ENCODE measurements around the gene TAGLN3. TPM values are rescaled to one million over a fixed set of nuclear protein-coding genes. Genes with fewer than 3 reads are reported as not detected.

Gene TAGLN3
- 2.3 TPM for polyA plus RNA-seq (ENCODE audit: insufficient read length)
- long read RNA-seq, donor 1, partial matches to known transcripts: 0 of 2 reads
- long read RNA-seq, donor 1, other reads (novel, unspliced or antisense): 0 of 2 reads
- long read RNA-seq, donor 2, partial matches to known transcripts: 0 of 3 reads
- long read RNA-seq, donor 2, other reads (novel, unspliced or antisense): 0 of 3 reads
- long read RNA-seq, donor 3, partial matches to known transcripts: 0 of 2 reads
- long read RNA-seq, donor 3, other reads (novel, unspliced or antisense): 0 of 2 reads
- long read RNA-seq, donor 4: 0 reads
- long read RNA-seq, donor 5, partial matches to known transcripts: 0 of 1 reads
- long read RNA-seq, donor 5, other reads (novel, unspliced or antisense): 0 of 1 reads
- long read RNA-seq, donor 6, partial matches to known transcripts: 0 of 2 reads
- long read RNA-seq, donor 6, other reads (novel, unspliced or antisense): 0 of 2 reads
- long read RNA-seq, donor 7: 0 reads
- long read RNA-seq, donor 8: 0 reads

DNA sequence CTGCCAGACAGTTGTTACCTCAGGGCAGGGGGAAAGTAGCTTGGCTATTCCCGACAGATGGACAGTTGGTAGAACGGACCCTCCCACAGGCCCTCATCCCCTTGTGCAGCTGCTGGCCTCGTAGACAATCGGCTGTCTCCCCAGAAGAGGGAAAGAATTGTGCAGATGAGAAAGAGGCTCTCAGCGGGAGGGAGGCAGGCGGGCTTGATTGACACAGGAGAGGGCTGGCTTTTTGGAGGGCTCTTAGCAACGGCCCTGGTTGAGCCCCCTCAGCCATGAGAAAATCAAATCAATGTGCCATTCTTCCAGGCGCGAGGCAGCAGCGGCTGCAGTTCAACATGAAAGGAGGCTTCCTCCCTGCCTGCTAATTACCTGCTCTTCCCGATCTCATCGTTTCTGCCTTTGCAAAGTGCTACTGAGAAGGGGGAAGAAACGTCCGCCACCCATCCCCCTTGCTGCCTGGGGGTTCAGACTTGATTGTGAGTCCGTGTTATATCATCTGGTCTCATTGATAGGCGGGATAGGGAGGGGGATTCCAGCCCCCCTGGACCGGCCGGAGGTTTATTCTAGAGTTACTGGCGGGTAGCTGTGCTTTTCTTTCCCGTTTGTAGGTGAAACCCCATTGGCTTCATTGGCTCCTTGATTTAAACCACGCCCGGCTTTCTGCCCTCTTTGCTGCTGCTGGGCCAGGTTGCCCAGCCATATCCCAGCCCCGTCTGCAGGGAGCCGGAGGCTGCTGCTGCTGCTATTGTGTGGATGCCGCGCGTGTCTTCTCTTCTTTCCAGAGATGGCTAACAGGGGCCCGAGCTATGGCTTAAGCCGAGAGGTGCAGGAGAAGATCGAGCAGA, at the start of gene TAGLN3:
Gene TAGLN3, plus strand, starts transcription at position 287 of the 848 bp plus-strand sequence. Its CDS starts 501 bp downstream, at position 788.
- no peak for DNase-seq

DNA sequence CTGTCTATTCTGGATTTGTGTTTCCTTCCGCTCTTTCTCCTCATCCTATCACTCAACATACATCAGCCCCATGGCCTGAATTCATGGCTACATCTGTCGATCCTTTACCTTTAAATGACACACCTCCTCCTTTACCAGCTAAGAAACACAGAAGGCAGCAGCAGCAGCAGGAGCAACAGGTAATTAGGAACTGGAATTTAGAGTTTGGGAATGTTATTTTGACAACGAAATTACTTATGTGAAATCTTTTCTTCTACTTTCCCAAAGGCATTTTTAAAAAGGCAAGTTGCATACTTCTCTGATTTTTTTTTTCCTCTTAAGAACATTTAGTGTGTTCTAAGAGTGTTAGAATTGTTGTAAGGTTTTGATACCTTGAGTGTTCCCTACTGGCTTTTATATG, 49.0 kb upstream of the TAGLN3 start:
- no peak for DNase-seq

DNA sequence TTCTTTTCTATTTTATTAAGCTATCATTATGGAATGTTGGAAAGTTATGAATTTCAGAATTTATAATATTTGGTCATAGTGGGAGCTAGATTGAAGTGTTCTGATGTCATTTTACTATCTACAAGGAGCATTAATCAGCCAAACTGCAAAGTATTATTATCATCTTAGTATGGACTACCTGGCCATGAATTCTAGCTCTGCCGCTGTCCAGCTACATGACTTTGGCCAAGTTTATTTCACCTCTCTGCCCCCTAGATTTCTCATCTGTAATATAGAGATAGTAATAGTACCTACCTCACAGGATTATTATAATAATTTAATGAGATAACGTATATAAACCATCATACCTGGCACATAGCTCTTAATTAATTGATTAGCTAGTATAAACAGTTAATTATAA, 47.7 kb upstream of the TAGLN3 start:
- DNase-seq: no peak

DNA sequence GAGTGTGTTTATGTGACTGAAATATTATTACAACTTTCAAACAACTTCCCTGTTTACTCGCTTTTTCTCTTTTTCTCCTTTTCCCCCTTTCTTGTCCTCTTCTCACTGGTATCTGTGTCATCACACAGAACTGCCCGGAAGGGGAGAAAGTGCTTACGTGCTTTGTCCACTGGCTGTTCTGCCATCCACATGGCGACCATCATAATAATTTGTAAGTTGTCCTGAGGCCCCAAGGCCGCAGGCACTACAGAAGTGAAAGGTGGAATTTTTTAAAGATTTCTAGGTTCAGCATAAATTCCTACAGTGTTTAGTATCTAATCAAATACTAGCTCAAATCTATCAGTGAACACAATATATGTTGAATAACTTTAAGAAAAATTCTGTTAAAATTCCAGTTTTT, 46.6 kb upstream of the TAGLN3 start:
- no peak for DNase-seq

DNA sequence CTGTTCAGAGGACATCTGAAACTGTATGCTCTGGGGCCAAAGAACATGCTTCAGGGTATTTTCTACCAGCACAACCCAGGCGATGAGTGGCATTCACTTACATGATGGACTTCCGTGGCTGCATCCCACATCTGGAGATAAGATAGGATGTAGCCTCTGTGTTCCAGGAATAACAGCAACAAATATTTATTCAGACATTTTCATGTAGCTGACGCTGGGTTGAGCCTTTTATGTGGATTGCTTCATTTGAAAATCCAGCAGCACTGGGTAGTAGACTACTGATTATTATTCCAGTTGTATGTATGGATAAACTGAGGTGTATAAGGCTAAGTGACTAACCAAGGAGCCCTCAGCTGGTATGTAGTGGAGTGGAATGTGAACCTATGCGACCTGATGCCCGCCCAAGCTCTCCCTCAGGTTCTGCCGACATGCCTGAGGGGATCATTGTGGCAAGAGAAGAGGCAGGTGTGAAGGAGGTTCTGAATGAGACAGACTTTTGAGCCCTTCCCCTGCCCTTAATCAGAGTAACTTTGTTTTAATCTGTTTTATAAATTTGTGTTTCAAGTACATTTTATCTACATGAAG, 45.8 kb upstream of the TAGLN3 start:
- no peak for DNase-seq

DNA sequence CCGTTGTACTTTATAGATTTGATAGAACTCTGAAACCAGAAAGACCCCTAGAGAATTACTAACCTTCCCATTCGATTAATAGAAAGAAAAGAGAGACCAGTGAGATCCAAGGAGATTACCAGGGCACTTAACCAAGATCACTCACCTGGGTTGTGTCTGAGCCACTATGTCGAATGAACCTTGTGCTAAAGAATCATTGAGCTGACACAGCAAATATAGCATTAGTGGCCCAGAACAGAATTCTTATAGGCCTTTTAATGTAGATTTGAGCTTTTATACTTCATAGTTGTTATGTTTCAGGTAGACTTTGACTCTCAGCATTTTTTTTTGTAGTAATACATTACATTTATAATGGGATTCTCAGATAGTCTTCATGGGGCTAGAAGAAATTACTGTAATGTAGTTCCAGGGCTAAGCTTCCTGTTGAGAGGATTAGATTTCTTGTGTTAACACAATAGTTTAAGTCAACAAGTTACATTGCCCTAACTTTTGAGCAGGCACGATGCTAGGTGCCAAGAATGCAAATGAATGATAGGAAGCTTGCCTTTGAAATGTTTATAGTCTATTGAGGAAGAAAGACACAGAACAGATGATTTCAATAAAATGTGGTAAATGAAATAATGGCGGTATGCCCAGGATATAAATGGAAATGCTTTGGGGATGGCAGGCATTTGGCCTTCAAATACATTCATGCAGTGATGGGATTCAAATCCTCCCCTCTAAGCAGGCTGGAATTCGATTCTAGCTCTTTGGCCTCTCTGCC, 44.3 kb upstream of the TAGLN3 start:
- DNase-seq: no peak

DNA sequence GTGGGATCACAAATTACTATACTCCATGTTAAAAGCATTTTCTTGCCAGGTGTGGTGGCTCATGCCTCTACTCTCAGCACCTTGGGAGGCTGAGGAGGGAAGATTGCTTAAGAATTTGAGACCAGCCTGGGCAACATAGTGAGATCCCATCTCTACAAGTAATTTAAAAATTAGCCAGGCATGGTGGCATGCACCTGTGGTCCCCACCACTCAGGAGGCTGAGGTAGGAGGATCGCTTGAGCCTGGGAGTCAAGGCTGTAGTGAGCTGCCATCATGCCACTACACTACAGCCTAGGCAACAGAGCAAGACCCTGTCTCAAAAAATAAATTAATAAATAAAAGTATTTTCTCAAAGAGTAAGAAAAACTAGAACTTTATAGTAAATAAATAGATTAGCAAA, 42.8 kb upstream of the TAGLN3 start:
- no peak for DNase-seq

DNA sequence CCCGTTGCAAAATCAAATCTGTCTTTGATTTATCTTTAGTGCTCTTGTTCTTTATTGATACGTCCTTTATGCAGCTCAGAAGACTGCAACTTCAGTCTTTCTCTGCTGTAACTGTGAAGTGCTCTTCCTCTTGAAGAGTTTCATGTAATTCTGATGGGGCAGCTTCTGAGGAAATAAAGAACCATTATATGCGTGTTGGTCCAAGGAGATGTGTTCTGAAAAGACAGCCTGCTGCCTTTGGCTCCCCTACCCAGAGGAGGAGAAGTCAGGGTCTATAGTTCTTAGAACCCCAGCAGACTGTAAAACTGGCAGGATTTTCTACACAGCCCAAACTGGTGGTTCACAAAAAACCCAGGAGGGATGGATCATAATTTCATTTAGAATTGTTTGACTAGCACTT, 42.3 kb upstream of the TAGLN3 start:
- DNase-seq: no peak

DNA sequence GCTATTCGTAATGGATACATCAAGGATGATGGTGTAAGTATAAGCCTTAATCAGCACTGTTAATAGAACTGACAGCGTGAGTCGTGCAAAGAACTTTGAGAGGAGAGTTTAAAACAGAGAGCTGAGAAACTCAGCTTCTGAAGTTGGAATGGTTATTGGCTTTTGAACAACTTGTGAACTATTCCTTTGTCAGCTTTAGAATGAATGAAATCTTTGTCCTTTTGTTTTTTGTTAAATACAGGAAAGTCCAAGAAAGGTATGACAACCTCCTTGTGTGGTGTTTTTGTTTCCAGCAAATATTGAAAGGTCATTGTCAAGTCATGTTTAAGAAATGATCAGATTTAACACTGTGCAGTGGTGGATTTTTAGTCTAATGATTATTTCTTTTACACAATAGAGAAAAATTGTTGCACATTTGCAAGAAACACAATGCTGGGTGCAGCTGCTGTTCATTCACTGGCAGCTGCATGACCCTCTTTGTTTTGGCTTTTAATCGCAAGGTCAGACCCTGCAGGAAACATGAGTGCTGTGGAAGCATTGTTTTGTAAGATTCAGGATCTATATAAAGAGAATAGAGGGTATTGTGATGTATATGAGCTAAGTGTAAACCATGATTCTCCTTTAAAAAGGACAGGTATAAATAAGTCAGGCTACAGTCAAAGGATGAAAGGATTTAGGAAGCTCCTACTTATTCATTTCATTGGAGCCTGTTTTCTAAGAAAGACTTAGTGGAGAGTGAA, 41.6 kb upstream of the TAGLN3 start:
- no peak for DNase-seq

DNA sequence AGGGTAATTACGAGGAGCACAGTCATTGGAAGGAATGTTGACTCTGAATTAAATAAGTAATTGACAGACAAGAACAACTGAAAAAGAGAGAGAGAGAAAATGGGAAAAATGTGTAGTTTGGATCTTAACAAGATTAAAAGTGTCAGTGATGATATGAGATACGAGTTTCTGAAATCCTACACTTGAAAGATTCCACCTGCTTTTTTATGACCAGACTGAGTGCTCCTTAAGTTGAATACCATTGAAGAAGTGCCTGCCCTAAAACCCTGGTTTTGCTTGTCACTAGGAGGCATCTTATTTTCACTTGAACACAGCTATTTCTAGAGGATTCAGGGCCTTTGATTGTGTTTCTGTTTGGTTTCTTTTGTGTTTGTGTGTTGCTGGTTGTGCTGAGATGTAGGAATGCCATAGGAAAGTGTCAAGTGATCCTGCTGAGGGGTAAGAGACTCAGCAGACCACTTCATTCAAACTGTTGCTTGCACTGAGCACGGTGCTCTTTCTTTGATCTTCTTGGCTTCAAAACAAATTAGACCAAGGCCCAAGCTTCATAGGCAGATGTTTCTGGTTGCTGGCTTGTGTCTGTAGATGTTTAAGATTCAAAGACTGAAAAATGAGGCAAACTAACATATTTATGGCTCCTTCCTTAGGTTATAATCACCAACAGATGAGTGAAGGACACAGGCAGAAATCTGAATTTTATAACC, 37.1 kb upstream of the TAGLN3 start:
- no peak for DNase-seq

DNA sequence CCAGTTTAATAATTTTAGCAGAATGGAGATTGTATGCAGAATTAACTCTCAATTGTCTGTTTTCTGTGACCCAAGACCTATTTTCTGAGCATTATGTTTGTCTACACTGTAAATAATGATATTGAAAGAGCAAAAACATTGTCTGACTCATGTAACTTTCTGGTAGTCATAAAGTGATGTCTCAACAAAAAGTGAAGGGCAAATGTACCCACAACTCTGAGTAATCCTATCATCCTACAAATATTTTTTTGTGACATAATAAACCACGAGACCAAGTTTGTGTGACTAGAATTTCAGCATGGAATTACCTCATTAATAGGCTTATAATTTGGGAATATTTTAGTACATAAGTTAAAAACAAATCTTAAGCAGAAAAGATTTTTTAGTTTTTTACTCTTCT, 35.3 kb upstream of the TAGLN3 start:
- DNase-seq: no peak

DNA sequence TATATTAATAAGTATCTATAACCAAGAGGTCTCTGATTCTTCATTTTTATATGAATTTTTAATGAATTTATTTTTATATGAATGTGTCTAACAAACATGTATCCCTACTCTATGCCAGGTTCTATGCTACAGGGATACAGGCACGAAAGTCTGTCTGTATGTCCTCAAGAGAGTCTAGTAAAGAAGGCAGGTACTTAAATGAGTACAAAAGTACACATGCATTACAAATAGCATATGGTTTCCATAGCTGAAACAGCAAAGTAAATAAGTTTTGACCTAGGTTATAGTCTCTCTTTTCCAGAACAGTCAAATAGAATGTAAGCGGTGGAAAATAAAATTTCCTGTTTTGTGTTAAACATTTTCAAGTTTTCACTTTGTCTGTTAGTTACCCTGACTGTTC, 33.2 kb upstream of the TAGLN3 start:
- DNase-seq: no peak

DNA sequence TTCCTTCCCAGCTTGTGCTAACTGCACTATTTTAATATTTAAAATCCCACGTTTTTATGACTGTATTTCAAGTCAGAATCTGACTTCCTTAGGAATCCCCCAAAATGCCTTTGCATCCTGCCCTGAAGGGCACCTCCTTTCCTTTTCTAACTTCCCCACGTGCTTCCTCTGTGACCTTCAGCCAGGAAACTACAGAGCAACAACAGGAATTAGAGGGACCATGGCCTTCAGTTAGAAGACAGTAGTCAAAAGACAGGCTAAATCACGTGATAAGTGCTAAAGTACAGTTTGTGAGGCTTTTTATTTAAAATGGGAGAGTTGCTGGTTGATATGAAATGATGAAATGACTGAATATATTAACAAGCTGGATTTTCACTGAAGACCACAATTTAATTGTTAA, 31.7 kb upstream of the TAGLN3 start:
- no peak for DNase-seq

DNA sequence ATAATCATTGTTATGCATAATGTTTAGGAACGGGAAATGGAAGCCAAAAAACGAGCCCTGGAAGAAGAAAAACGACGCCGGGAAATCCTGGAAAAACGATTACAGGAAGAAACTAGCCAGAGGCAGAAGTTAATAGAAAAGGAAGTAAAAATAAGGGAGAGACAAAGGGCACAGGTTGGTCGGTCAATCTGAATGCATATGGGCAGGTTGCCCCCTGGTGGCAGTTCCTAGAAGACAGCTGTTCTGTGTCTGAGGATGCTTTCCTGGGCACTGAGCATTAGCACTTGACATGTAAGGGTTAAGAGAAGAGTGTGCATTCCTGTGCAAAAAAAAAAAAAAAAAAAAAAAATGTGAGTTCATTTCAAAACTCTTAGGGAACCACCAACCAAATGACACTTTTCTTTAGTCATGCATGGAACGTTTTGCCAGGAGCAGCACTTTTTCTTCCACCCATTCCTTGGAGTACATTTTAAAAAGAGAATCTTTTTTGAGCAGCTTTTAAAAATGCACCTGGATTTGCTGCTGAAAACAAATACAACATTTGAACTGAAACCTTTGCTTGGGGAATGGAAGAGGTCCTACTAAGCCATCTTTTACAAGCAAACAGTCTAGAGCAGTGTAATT, 31.0 kb upstream of the TAGLN3 start:
- DNase-seq: peak; percentile 84

DNA sequence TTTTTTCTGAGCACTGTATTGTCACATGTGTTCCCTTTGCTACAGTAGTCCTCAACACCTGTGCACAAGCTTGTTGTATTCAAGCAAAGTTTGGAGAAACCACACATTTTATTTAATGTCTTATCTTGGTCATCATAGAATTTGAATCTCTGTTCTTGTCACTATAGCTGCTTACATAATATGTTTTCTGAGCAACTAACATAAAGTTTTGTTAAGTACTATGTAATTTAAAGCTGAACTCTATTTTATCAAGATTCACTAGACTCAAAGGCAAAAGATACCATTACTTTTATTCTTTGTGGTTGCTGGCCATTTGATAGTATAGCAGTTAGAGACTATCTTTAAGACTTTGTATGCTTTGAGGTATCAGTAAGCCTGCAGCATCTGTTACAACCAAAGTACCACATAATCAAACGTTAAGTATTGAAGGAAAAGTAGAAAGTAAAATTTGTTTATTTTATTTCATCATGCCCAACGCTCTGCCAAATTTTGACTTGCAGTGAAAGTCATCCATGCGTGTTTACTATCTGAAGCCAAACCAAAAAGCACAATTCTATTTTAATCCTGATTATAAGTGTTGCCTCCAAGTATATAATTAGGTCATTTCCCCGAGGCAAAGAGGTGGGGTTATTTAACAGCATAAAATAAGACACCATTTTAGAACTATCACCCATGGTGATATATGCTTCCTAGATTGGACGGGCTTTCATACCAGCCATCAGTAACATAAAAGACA, 30.2 kb upstream of the TAGLN3 start:
- DNase-seq: no peak

DNA sequence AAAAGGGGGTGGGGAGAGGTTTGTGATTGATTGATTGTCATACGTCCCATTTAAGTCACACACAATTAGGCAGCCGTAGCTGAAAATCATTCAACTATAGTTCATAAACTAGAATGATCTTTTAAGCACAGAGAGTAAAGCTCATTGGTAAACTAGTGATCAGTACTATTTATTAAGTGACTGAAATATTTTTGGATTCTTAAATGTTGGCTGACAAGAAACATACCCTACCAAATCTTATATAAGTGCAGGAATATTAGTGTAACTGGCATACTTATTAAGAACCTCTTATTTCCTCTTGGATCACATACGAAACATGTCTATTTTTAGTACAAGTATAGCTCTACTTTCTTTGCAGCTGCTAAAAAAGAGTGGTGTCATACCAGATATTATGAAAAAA, 28.3 kb upstream of the TAGLN3 start:
- DNase-seq: no peak

DNA sequence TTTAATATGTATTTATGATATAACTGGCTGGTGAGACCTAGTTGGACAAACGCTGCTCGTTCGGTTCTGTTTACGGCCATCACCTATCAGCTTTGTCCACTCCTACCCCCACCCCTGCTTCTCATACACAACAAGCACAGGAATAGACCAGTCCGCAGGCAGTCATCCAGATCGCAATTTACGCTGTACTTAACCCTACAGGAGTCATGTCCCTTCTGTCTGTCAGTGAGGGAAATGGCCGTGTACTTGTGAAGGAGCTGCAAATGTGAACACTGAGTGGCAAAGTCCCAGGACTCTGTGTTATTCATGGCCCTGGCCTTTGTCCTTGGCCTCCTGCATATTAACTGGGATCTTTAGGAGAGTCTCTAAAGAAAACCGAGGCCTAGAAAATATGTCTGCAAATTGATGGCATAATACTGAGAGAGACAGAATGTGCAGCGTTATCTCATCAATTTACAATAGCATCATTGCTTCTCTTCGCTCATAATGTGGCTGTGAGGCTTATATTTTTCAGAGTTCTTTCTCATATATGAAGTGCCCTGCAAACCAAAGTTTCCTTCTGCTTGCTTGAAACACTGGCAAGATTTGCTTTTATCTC, 27.1 kb upstream of the TAGLN3 start:
- DNase-seq: peak; percentile 75

DNA sequence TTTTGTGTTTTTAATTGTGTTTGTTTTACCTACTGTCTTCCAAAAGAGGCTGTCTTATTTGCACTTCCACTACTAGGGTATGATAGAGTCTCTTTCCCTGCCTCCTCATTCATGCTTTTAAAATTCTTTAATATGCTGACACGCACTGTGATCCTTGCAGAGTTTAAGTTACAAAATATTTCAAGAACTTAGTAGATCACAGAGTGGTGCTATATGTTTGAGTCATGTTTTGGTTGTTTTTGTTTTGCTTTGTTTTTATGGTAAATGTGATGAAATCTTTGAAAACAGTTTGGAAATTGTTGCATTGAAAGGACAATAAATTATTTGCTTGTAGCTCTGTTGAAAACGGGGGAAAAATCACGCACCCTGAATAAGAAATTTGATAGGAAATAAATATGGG, 25.8 kb upstream of the TAGLN3 start:
- no peak for DNase-seq

DNA sequence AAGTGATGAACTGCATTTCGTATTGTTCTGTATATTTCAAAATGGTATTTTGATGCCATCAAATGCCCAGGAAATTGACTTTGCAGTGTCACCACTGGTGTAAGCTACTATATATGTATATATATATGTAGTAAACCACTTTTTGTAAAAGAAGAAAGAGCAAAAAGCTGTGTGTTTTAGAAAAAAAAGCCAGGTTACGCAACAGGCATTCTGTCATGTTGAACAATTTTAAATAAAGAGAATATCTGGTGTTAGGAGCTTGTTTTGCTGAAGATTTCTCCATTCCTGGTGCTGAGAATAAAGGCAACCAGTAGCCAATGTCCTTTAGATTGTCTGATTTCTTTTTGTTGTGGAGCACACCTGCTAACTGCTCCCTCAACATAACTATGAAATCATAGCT, 23.6 kb upstream of the TAGLN3 start:
- no peak for DNase-seq
